Measurements from ENCODE around the gene KLF3. TPM values are rescaled to one million over a fixed set of nuclear protein-coding genes. Genes with fewer than 3 reads are reported as not detected.

The KLF3 gene
- total RNA-seq, 1 experiment from 2014 or later, result 16.8 TPM

GRCh38 chr4:38644201-38644600 is 19.8 kb upstream of the KLF3 start:
- TF ChIP-seq OVOL2 (CRISPR knock-in tag; IDR thresholded peaks at IDR 0.05; ENCODE audit: borderline replicate concordance) (no peak), ATF1 (CRISPR knock-in tag; IDR thresholded peaks at IDR 0.05) (no peak), HMGA2 (CRISPR knock-in tag; IDR thresholded peaks at IDR 0.05) (no peak)
- TF ChIP-seq, protein P1, sequence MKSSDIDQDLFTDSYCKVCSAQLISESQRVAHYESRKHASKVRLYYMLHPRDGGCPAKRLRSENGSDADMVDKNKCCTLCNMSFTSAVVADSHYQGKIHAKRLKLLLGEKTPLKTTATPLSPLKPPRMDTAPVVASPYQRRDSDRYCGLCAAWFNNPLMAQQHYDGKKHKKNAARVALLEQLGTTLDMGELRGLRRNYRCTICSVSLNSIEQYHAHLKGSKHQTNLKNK (CRISPR knock-in tag; IDR thresholded peaks at IDR 0.05), result no peak
- TF ChIP-seq, protein P2, sequence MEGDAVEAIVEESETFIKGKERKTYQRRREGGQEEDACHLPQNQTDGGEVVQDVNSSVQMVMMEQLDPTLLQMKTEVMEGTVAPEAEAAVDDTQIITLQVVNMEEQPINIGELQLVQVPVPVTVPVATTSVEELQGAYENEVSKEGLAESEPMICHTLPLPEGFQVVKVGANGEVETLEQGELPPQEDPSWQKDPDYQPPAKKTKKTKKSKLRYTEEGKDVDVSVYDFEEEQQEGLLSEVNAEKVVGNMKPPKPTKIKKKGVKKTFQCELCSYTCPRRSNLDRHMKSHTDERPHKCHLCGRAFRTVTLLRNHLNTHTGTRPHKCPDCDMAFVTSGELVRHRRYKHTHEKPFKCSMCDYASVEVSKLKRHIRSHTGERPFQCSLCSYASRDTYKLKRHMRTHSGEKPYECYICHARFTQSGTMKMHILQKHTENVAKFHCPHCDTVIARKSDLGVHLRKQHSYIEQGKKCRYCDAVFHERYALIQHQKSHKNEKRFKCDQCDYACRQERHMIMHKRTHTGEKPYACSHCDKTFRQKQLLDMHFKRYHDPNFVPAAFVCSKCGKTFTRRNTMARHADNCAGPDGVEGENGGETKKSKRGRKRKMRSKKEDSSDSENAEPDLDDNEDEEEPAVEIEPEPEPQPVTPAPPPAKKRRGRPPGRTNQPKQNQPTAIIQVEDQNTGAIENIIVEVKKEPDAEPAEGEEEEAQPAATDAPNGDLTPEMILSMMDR (IDR thresholded peaks at IDR 0.05), result no peak
- DNase-seq (ENCODE audit: low spot score), result no peak
- Mint-ChIP-seq H3K36me3 (no peaks in the 10 kb centered on the region), H3K4me1 (no peaks in the 10 kb centered on the region), H3K9me3 (no peaks in the 10 kb centered on the region), H3K27me3 (ENCODE audit: low read depth) (no peaks in the 10 kb centered on the region), H3K27ac (no peak overlapping the region), H3K4me3 (no peak overlapping the region)
- ChIA-PET POLR2A (no interaction called here), CTCF (interaction anchor here (0.7 to 1.7 kb wide), 3 partner anchors 16 to 464 kb away, joined by 3 to 6 read pairs (median 3); no protein-coding TSS in a partner anchor)
- ATAC-seq, result no peak

GRCh38 chr4:38647101-38647819 is 16.7 kb upstream of the KLF3 start:
- POLR2A ChIA-PET, result no interaction called here
- H3K27me3 Mint-ChIP-seq (ENCODE audit: low read depth), result no peaks in the 10 kb centered on the region
- H3K36me3 Mint-ChIP-seq, result no peaks in the 10 kb centered on the region
- H3K4me3 Mint-ChIP-seq, result no peak overlapping the region
- ATAC-seq (no peak), DNase-seq (ENCODE audit: low spot score) (no peak)
- CTCF ChIA-PET, result no interaction called here
- no peaks in the 10 kb centered on the region for H3K9me3 Mint-ChIP-seq
- H3K27ac Mint-ChIP-seq, result no peak overlapping the region
- no peaks in the 10 kb centered on the region for H3K4me1 Mint-ChIP-seq
- TF ChIP-seq ZNF423 (CRISPR knock-in tag; IDR thresholded peaks at IDR 0.05), result no peak
- TF ChIP-seq SOX15 (CRISPR knock-in tag; IDR thresholded peaks at IDR 0.05), result no peak
- no peak for TF ChIP-seq RELA (CRISPR knock-in tag; IDR thresholded peaks at IDR 0.05; ENCODE audit: borderline replicate concordance)
- TF ChIP-seq GTF2I (CRISPR knock-in tag; conservative IDR thresholded peaks at IDR 0.05), result no peak
- TF ChIP-seq ZNF281 (CRISPR knock-in tag; IDR thresholded peaks at IDR 0.05), result no peak

DNA sequence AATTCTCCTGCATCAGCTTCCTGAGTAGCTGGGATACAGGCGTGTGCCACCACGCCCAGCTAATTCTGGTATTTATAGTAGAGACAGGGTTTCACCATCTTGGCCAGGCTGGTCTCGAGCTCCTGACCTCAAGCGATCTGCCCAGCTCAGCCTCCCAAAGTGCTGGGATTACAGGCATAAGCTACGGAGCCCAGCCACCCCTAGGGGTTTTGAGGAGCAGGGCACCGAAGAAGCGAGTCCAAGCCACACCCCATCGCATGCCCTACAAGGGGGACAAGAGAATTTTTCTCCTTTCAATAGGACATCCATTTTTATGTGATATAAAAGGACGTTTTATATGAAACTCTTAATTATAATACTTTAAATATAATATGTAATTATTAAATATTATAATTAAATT is 13.9 kb upstream of the KLF3 start:
- DNase-seq (ENCODE audit: low spot score), result no peak

More for the DNA sequence above, 13.9 kb upstream of the KLF3 start:
- H3K27ac Mint-ChIP-seq, result no peak overlapping the region
- H3K9me3 Mint-ChIP-seq, result no peaks in the 10 kb centered on the region
- H3K27me3 Mint-ChIP-seq (ENCODE audit: low read depth), result no peaks in the 10 kb centered on the region
- no peaks in the 10 kb centered on the region for H3K36me3 Mint-ChIP-seq
- peak; percentile 73; the same call in 1 of the 2 replicates for ATAC-seq
- CTCF ChIA-PET, result interaction anchor here (0.9 to 1.1 kb wide), 3 partner anchors 17 to 109 kb away, joined by 3 to 4 read pairs (median 3); no protein-coding TSS in a partner anchor
- no peak overlapping the region for H3K4me3 Mint-ChIP-seq
- POLR2A ChIA-PET, result no interaction called here
- peaks cover 7% of the 10 kb centered on the region for H3K4me1 Mint-ChIP-seq
- TF ChIP-seq, protein P3, sequence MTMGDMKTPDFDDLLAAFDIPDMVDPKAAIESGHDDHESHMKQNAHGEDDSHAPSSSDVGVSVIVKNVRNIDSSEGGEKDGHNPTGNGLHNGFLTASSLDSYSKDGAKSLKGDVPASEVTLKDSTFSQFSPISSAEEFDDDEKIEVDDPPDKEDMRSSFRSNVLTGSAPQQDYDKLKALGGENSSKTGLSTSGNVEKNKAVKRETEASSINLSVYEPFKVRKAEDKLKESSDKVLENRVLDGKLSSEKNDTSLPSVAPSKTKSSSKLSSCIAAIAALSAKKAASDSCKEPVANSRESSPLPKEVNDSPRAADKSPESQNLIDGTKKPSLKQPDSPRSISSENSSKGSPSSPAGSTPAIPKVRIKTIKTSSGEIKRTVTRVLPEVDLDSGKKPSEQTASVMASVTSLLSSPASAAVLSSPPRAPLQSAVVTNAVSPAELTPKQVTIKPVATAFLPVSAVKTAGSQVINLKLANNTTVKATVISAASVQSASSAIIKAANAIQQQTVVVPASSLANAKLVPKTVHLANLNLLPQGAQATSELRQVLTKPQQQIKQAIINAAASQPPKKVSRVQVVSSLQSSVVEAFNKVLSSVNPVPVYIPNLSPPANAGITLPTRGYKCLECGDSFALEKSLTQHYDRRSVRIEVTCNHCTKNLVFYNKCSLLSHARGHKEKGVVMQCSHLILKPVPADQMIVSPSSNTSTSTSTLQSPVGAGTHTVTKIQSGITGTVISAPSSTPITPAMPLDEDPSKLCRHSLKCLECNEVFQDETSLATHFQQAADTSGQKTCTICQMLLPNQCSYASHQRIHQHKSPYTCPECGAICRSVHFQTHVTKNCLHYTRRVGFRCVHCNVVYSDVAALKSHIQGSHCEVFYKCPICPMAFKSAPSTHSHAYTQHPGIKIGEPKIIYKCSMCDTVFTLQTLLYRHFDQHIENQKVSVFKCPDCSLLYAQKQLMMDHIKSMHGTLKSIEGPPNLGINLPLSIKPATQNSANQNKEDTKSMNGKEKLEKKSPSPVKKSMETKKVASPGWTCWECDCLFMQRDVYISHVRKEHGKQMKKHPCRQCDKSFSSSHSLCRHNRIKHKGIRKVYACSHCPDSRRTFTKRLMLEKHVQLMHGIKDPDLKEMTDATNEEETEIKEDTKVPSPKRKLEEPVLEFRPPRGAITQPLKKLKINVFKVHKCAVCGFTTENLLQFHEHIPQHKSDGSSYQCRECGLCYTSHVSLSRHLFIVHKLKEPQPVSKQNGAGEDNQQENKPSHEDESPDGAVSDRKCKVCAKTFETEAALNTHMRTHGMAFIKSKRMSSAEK (CRISPR knock-in tag; IDR thresholded peaks at IDR 0.05; ENCODE audit: borderline replicate concordance), result no peak
- TF ChIP-seq, protein P4, sequence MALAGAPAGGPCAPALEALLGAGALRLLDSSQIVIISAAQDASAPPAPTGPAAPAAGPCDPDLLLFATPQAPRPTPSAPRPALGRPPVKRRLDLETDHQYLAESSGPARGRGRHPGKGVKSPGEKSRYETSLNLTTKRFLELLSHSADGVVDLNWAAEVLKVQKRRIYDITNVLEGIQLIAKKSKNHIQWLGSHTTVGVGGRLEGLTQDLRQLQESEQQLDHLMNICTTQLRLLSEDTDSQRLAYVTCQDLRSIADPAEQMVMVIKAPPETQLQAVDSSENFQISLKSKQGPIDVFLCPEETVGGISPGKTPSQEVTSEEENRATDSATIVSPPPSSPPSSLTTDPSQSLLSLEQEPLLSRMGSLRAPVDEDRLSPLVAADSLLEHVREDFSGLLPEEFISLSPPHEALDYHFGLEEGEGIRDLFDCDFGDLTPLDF (CRISPR knock-in tag; IDR thresholded peaks at IDR 0.05), result no peak
- TF ChIP-seq SMAD3 (CRISPR knock-in tag; IDR thresholded peaks at IDR 0.05; ENCODE audit: borderline replicate concordance) (no peak), HMGA2 (CRISPR knock-in tag; IDR thresholded peaks at IDR 0.05) (peak; percentile 87), TEAD1 (CRISPR knock-in tag; IDR thresholded peaks at IDR 0.05) (no peak)

All from WTC11 (cell line).